Retinal pigment epithelial cell (primary cell): ENCODE data around the gene BACH2.

ENCODE experiments used
- DNase-seq: peaks from one replicate; pipeline ENCODE4 v3.0.0-alpha.2; 2010; ENCODE audit warnings: low read depth
- H3K4me3 ChIP-seq: 2 replicates; pipeline ENCODE4 v1.5.1; 2011; ENCODE audit warnings: mild to moderate bottlenecking, low read length, control low read depth, moderate library complexity
- CTCF ChIP-seq: conservative IDR thresholded peaks from 2 replicates; pipeline ENCODE4 v1.5.1; 2011; ENCODE audit warnings: low read depth, low read length, control low read depth, inconsistent platforms

BACH2 gene

DNA sequence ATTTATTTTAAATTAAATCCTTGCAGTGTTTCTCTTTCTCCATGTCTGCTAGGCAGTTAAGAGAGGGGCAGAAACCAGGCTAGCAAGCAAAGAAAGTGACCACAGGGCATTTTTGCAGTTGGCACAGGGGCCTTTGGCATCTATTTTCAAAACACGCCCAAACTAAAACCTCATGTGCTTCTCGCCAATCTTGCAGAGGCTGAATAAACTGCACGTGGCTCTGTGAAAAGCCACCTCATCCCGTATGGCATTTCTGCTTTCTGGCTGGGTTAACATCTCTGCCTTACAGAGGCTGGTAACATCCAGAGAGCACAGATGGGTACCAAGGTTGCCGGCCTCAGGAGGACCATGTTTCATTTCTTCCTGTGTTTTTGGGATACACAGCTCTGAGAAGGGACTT is 347.8 kb downstream of the BACH2 start:
- no peak for TF ChIP-seq CTCF
- no peak for DNase-seq
- no peak overlapping the region for H3K4me3 ChIP-seq

GRCh38 chr6:89944826-89945407 is 351.7 kb downstream of the BACH2 start:
- TF ChIP-seq CTCF: peak; percentile 50
- no peak for DNase-seq

DNA sequence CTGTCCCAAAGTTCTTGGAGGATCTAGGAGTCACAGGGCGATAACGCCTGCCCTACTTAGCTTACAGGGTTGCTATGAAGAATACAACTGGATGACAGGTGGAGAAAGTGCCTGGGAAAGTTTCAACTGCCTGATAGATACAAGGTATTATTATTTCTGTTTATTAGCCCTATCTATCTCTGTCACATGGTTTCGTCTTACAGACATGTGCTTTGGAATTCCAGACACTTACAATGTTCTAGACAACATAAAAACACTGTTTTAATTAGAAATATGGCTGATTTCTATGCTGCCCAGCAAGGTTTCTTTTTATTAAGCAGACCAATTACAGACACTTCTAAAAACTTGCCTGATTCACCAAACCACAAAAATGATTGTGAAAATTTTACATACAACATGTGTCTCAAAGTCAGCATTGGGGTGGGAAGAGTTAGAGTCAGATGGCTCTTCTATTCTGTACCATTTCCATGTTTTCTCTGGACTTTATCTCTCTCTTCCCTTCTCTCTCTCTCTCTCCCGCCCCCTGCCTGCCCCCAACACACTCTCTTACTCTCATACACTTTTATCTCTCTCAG is 352.4 kb downstream of the BACH2 start:
- H3K4me3 ChIP-seq: no peak overlapping the region
- no peak for TF ChIP-seq CTCF
- DNase-seq: no peak

More at GRCh38 chr6:89944826-89945407, 351.7 kb downstream of the BACH2 start:
- H3K4me3 ChIP-seq: no peak overlapping the region

- no peak for TF ChIP-seq CTCF
- DNase-seq: no peak
- H3K4me3 ChIP-seq: no peak overlapping the region
These were observed 354.0 kb downstream of the BACH2 start for GRCh38 chr6:89942601-89943000.

DNA sequence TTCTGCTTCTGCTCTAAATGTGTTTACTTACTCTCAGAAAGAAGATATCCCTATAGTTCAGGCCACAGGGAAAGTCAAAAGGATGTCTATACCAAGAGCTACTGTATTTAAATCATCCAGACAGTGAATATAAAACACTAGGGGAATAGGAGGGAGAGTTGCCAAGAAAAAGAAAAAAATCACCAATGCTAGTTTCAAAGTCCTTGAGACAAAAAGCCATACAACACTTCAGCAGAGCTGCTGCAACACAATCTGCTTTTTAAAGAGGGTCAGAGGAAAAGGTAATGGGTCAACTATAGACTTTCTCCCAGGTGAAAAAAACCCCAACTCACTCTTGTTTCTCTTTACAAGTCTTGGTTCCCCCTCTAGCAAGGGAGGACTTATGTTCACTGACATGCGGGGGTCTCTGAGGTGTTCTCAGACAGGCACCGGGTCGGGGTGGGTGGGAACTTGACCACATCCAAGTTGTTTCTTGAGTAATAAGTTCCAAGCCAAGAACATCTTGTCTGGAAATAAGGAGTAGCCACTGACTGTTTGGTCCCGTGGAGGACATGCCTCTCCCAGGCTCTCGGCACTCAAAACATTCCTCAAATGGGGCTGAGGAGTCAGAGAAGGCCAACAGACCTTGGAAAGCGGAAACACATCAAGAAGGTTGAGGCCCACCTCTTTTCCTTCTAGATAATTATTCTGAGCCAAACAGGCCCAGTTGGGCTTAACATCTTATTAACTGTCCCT is 354.7 kb downstream of the BACH2 start:
- no peak for DNase-seq
- H3K4me3 ChIP-seq: no peak overlapping the region
- TF ChIP-seq CTCF: no peak

- H3K4me3 ChIP-seq: no peak overlapping the region
- no peak for TF ChIP-seq CTCF
- DNase-seq: no peak
These were observed 355.4 kb downstream of the BACH2 start for GRCh38 chr6:89941031-89941762.
